Fibroblast of gingiva (primary cell): ENCODE data around the gene C4orf17.
"Not testable (repeated sequence)": the region's sequence is repeated elsewhere in the genome, so short reads cannot be mapped to it uniquely, and the experiment has no call there.

Source experiments
- DNase-seq: peaks from one replicate; pipeline ENCODE4 v3.0.0-alpha.2; 2011; ENCODE audit warnings: low read depth

The C4orf17 gene

GRCh38 chr4:99510721-99511120, at the start of gene C4orf17:
TSS of gene C4orf17 (plus strand) at chr4:99511021. CDS start at chr4:99513082, 2,061 bp downstream.
- DNase-seq: no peak

GRCh38 chr4:99461623-99462401, 49.0 kb upstream of the C4orf17 start:
- no peak for DNase-seq

GRCh38 chr4:99462875-99463464, 47.9 kb upstream of the C4orf17 start:
- DNase-seq: peak; percentile 65

- DNase-seq: no peak
These were observed 47.3 kb upstream of the C4orf17 start for GRCh38 chr4:99463566-99463965.

- DNase-seq: no peak
These were observed 42.9 kb upstream of the C4orf17 start for GRCh38 chr4:99467887-99468286.

- peak; percentile 17 for DNase-seq
These were observed 41.9 kb upstream of the C4orf17 start for GRCh38 chr4:99468889-99469288.

- no peak for DNase-seq
These were observed 39.5 kb upstream of the C4orf17 start for GRCh38 chr4:99471349-99471748.

- no peak for DNase-seq
These were observed 38.9 kb upstream of the C4orf17 start for GRCh38 chr4:99471896-99472295.

GRCh38 chr4:99473131-99473530, 37.7 kb upstream of the C4orf17 start:
- DNase-seq: no peak

GRCh38 chr4:99483636-99484035, 27.2 kb upstream of the C4orf17 start:
- DNase-seq: peak; percentile 17

- DNase-seq: no peak
These were observed 25.6 kb upstream of the C4orf17 start for GRCh38 chr4:99485212-99485611.

GRCh38 chr4:99486648-99487047, 24.2 kb upstream of the C4orf17 start:
- DNase-seq: not testable (repeated sequence)

- no peak for DNase-seq
These were observed 20.5 kb upstream of the C4orf17 start for GRCh38 chr4:99490286-99490685.

- DNase-seq: no peak
These were observed 5.9 kb upstream of the C4orf17 start for GRCh38 chr4:99504804-99505502.

GRCh38 chr4:99506781-99507180, 4.0 kb upstream of the C4orf17 start:
- DNase-seq: no peak

- DNase-seq: no peak
These were observed 3.5 kb upstream of the C4orf17 start for GRCh38 chr4:99507349-99507748.

- no peak for DNase-seq
These were observed 3.1 kb upstream of the C4orf17 start for GRCh38 chr4:99507762-99508161.

- no peak for DNase-seq
These were observed 7.9 kb downstream of the C4orf17 start for GRCh38 chr4:99518601-99519295.

- DNase-seq: no peak
These were observed 18.4 kb downstream of the C4orf17 start for GRCh38 chr4:99529228-99529627.

- DNase-seq: no peak
These were observed 19.1 kb downstream of the C4orf17 start for GRCh38 chr4:99529956-99530355.

GRCh38 chr4:99534699-99535098, 23.9 kb downstream of the C4orf17 start:
- DNase-seq: not testable (repeated sequence)

- DNase-seq: no peak
These were observed 25.4 kb downstream of the C4orf17 start for GRCh38 chr4:99536271-99536670.
